Progenitor cell of endocrine pancreas (in vitro differentiated cells): ENCODE results near the gene WDR3. TPM values are rescaled to one million over a fixed set of nuclear protein-coding genes. Genes with fewer than 3 reads are reported as not detected.

Source experiments
- DNase-seq: peaks from one replicate; pipeline ENCODE4 v3.0.0; 2021; ENCODE audit warnings: low spot score; ENCODE audit not compliant: unreplicated experiment
- H3K27ac Mint-ChIP-seq: 2 replicates; pipeline ENCODE4 v1.8.0; 2021; ENCODE audit warnings: mild to moderate bottlenecking, moderate library complexity, mixed read lengths
- H3K27me3 Mint-ChIP-seq: 2 replicates; pipeline ENCODE4 v1.8.0; 2021; ENCODE audit warnings: mixed read lengths
- H3K36me3 Mint-ChIP-seq: 2 replicates; pipeline ENCODE4 v1.8.0; 2022; ENCODE audit warnings: mixed read lengths; ENCODE audit not compliant: insufficient read depth
- H3K4me1 Mint-ChIP-seq: 2 replicates; pipeline ENCODE4 v1.8.0; 2021; ENCODE audit warnings: low read depth, mixed read lengths
- H3K4me3 Mint-ChIP-seq: 2 replicates; pipeline ENCODE4 v1.8.0; 2021; ENCODE audit warnings: low read depth, mild to moderate bottlenecking, moderate library complexity, mixed read lengths
- H3K9me3 Mint-ChIP-seq: 2 replicates; pipeline ENCODE4 v1.8.0; 2021; ENCODE audit warnings: low read depth, mixed read lengths
- CTCF ChIP-seq: fragments of 200-600 bp; sonication (generic); IDR thresholded peaks from one replicate; pipeline ENCODE4 v1.5.0; 2021; ENCODE audit warnings: antibody characterized with exemption, mild to moderate bottlenecking; ENCODE audit not compliant: unreplicated experiment
- total RNA-seq: library from RNA; stranded (reverse); gene quantifications from 2 replicates; pipeline ENCODE4 v1.2.1, GENCODE V29; 2021

Gene WDR3
- total RNA-seq, 1 donor from 2014 or later, result 28.6 TPM

DNA sequence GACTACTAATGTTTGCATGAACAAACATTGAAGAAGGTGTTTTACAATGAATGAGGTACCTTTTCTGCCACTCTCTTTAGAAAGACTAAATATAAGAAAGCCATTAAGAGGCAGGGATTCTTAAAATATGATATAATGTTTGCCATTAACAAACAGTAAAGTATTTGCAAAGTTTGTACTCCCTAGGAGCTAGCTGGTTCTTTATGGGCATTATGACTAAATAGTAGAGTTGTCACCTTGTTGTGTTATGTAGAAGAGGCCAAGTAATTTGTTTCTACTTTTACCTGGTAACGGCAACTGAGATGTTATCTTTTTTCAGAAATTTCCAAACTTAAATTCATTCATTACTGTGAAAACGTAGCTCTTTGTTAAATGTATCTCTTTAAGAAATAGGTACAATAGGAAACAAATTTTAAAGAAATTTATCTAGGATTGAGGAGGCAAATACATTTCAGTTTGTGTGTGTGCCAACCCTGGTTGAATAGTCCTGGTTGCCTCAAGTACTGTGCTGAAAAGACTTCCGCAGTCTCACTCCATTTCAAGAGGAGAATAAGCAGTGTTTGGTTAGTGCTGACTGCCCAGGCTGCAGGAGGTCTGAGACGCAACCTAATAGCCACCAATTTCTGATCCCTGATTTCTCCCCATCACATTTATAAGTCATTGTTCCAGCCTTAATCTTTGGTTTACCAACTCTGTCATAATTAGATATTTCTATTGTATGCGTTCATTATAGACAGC is 52.1 kb downstream of the WDR3 start:
- no peak for DNase-seq
- Mint-ChIP-seq H3K9me3 (no peaks in the 10 kb centered on the region), H3K4me1 (no peaks in the 10 kb centered on the region), H3K27me3 (no peaks in the 10 kb centered on the region), H3K4me3 (no peak overlapping the region), H3K27ac (no peak overlapping the region), H3K36me3 (no peaks in the 10 kb centered on the region)
- TF ChIP-seq CTCF, result no peak

- no peak overlapping the region for H3K27ac Mint-ChIP-seq
- no peaks in the 10 kb centered on the region for H3K4me1 Mint-ChIP-seq
- DNase-seq, result no peak
- no peaks in the 10 kb centered on the region for H3K36me3 Mint-ChIP-seq
- no peaks in the 10 kb centered on the region for H3K27me3 Mint-ChIP-seq
- no peak for TF ChIP-seq CTCF
- H3K9me3 Mint-ChIP-seq, result no peaks in the 10 kb centered on the region
- H3K4me3 Mint-ChIP-seq, result no peak overlapping the region
Measured at GRCh38 chr1:117985239-117985638, 55.7 kb downstream of the WDR3 start.

DNA sequence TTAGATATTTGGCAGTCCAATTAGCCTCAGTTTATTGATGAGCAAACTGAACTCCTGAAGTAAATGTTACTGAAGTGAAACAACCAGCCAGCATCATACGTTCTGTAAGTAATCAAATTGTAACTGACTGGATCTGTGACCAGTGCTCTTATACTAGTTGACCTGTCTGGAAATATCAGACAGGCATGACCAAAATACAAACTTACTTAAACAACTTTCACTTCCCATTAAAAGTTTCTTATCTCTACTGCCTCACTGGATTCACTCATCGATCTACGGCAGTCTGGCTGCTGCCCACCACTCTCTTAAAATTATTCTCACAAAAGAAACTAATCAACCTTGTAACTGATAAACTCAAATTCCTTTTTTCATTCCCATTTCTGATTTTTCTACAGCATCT is 56.4 kb downstream of the WDR3 start:
- H3K27me3 Mint-ChIP-seq, result no peaks in the 10 kb centered on the region
- no peak for TF ChIP-seq CTCF
- H3K9me3 Mint-ChIP-seq, result no peaks in the 10 kb centered on the region
- no peak overlapping the region for H3K4me3 Mint-ChIP-seq
- DNase-seq, result no peak
- H3K36me3 Mint-ChIP-seq, result no peaks in the 10 kb centered on the region
- no peaks in the 10 kb centered on the region for H3K4me1 Mint-ChIP-seq
- H3K27ac Mint-ChIP-seq, result peak overlapping the region; percentile 4

DNA sequence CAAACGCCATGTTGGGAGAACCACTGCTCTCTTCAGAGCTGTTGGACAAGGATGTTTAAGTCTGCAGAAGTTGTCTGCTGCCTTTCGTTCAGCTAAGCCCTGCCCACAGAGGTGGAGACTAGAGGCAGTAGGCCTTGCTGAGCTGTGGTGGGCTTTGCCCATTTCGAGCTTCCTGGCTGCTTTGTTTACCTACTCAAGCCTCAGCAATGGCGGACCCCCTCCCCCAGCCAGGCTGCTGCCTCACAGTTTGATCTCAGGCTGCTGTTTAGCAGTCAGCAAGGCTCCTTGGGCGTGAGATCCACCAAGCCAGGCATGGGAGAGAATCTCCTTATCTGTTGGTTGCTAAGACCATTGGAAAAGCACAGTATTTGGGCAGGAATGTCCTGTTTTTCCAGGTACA is 74.8 kb downstream of the WDR3 start:
- Mint-ChIP-seq H3K36me3 (peaks cover 1% of the 10 kb centered on the region), H3K27ac (no peak overlapping the region), H3K4me1 (no peaks in the 10 kb centered on the region), H3K9me3 (peaks cover 24% of the 10 kb centered on the region), H3K4me3 (no peak overlapping the region), H3K27me3 (no peaks in the 10 kb centered on the region)
- TF ChIP-seq CTCF, result no peak
- DNase-seq, result no peak

DNA sequence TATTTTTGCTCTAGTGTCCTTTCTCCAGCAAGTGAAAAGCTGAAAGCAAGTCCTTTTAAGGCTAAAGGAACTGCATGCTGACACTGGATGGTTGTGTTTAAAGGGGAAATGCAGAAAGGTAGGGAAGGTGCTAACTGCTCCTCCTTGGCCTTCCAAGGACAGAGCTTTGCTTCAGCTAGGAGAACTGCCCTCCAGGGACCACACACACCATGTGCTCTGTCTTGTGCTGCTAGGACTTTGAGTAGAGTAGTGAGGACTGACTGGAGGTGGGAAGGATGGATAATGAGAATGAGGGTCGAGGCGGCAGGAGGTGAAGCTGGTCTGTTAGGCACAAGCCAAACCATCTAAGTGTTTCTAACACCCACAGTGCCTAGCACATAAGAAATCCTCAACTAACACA is 77.9 kb downstream of the WDR3 start:
- Mint-ChIP-seq H3K36me3 (peaks cover 1% of the 10 kb centered on the region), H3K27me3 (no peaks in the 10 kb centered on the region), H3K27ac (no peak overlapping the region), H3K4me1 (no peaks in the 10 kb centered on the region), H3K4me3 (no peak overlapping the region), H3K9me3 (peaks cover 8% of the 10 kb centered on the region)
- DNase-seq, result no peak
- TF ChIP-seq CTCF, result no peak
